Measurements from ENCODE around the gene RERGL.
"Not testable (repeated sequence)": the region's sequence is repeated elsewhere in the genome, so short reads cannot be mapped to it uniquely, and the experiment has no call there.

Gene RERGL, protein sequence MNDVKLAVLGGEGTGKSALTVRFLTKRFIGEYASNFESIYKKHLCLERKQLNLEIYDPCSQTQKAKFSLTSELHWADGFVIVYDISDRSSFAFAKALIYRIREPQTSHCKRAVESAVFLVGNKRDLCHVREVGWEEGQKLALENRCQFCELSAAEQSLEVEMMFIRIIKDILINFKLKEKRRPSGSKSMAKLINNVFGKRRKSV

DNA sequence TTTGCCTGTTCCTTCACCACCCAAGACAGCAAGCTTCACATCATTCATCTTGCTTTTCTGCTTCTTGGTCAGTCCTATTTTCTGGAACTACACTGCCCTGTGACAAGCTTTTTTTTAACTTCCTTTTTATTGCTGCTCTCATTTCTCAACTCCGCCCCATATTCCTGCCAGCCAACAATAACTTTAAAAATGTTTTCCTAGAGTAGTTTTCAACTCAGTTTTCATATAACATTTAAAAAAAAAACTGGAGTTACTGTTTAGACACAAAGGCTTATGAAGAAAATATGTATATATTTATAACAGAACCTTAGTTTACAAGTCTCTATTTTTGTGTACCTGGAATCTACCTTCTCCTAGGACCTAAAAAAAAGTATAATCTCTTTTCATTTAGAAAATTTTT lies at the start of gene RERGL:
TSS of gene RERGL (minus strand) at position 101 of the 400 bp plus-strand sequence. CDS start at position 48, 53 bp downstream.
- no peak for DNase-seq (ENCODE audit: low read depth in 2 of 2)

DNA sequence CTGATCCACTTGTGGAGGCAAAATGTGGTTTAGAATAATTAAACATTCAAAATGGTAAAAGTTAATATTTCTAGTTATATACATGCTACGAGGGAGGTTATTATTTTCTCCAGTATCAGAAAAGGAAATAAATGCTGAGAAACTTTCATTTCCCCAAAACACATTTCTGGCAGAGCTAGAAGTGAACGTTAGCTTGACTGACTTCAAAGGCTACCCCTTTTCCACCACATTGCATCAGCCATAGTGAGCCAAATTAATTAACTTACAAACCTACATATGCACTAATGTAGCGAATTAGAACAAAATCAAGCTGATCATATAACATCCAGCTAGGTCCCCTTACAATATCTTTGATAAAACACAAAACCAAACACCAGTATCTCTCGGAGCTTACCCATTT lies 49.3 kb upstream of the RERGL start:
- no peak for DNase-seq (ENCODE audit: low read depth in 2 of 2)

DNA sequence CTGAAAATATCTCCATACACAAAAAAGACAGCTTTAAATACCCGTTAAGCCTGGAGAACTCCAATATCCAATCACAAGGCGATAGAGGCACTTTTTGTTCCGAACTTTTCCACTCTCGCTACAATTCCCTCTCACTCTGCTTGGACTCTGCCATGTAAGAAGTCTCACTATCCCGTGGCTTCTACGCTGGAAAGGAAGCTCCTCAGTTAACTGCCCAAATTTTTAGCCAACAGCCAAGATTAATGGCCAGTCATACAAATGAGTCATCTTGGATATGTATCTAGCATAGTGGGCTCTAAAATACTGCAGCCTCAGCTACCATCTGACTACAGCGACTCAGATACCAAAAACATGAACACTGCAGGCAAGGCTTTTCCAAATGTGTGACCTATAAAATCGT lies 45.5 kb upstream of the RERGL start:
- no peak for DNase-seq (ENCODE audit: low read depth in 2 of 2)

DNA sequence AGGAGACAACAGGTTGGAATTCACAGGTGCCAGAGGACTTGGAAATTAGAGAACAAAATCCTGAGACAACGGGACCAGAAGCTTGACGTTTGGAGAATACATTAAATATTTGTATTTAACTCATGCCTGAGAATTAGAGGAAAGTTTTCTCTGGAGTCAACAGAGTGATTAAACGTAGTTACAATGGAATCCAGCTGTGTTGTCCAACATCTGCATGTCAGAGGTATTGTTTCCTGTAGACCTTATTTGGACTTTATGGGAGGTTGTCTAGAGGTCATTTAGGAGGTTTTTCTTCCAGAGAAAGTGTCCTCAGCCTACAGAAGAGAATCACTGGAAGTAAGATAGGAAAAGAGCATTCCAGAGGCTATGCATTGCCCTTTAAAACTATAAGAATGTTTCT lies 45.1 kb upstream of the RERGL start:
- no peak for DNase-seq (ENCODE audit: low read depth in 2 of 2)

DNA sequence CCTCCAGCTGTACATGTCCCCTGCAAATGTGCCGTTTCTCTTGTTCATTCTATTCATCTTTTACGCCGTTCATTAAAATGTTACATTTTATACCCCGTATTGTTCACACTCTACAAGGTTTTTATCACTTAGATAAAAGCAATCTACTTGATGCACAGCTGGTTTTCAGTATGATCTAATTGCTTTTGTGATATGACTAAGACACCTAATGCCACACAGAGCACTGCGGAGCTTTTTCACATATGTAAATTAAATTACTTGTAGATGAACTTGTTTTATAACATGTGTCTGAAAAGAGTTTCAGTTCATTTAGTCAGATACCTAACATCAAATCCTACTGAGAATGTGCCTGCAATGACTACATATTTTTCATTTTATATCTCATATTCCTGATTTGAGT lies 40.9 kb upstream of the RERGL start:
- DNase-seq (ENCODE audit: low read depth in 2 of 2) = no peak

DNA sequence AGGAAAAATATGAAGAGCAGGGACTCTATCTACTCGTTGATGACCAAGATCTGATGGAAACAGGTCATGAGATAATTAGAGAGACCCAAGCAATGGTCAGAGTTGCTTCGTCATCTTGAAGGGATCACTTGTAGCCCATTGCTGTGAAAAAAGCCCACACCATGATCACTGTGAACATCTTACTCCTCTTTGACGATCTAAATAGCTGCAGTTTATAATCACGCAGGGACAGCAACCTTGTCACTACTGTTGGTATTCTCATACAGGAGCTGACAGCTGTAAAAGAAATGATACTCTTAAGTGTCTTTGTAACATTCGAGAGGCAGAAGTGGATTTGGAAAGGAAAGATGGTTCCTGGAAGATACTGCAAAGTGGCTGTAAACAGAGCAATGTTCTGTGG lies 33.7 kb upstream of the RERGL start:
- DNase-seq (ENCODE audit: low read depth in 2 of 2) = no peak

DNA sequence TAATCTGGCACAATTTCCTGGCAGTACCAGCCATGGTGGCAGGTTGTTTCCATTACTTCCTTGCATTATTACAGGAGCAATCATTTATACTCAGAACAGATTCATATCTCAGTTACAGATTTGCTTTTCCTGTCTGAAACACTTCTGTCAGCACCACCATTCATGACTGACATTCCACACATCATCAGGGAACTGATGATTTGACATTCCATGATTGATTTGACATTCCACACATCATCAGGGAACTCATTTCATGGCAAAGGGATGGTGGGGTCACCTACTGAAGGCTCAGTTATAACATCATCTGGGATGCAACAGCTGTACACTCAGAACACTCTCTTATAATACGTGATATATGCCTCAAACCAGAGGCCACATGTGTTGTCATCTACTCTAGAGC lies 30.9 kb upstream of the RERGL start:
- DNase-seq (ENCODE audit: low read depth in 2 of 2) = no peak

DNA sequence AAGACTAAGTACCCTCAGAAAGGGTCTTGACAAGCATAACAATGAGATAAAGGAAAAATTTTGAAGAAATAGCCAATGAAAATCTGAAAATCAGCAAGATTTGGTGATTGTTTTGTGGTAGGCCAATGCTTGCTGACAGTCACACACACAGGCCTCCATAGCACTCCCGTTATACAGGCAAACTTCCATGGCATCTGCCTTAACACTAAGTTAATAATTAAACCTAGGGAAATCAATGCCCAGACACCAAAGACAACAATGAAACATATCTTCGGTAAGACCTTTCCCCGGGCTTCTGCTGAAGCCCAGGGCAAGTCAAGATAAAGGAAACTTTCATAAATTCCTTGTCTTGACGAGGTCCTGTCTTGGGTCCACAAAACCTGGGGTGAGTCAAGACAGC lies 18.6 kb upstream of the RERGL start:
- DNase-seq (ENCODE audit: low read depth in 2 of 2) = no peak

DNA sequence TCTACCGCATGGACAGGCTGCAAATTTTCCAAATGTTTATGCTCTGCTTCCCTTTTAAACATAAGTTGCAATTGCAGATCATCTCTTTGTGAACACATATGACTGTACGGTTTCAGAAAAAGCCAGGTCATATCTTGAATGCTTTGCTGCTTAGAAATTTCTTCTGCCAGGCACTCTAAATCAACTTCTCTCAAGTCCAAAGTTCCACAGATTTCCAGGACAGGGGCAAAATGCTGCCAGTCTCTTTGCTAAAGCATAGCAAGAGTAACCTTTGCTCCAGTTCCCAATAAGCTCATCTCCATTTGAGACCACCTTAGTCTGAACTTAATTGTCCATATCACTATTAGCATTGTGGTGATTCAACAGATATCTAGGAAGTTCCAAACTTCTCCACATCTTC lies 13.6 kb upstream of the RERGL start:
- DNase-seq (ENCODE audit: low read depth in 2 of 2) = no peak

DNA sequence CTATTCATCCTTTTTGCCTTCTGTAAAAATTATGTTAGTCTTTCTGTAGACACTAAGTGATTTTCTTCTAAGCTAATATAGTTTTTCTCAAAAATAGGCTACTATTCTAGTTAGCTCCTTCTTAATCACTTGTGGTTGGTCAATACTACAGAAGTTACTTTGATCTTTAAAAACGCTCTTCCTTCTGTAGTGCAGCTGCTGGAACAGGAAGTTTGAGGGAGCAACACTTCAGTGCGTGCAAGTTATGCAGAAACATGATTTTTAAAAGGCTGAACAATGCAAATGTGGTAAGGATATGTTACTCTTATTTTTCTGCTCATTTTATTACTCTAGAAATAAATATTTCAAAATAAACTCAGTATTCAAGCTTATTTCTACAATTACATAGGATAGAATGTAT lies 11.1 kb upstream of the RERGL start:
- DNase-seq (ENCODE audit: low read depth in 2 of 2) = no peak

DNA sequence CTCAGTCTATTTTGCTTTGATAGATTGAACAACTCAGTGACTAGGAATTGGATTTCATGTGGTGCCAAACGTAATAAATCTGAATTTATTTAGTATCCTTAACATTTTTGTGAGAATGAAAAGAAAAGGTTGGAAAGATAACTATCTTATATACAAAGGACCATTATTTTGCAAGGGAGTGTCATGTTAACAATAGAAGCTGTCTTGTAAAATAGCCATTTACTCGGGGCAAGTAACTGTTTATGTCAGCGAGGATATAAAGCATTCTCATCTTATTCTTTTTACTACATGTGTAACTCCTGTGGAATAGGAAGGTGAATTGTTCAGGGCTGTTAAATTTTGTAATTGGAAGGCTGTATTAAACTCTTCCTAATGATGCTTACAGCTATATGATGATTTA lies 5.9 kb downstream of the RERGL start:
- DNase-seq (ENCODE audit: low read depth in 2 of 2) = no peak

DNA sequence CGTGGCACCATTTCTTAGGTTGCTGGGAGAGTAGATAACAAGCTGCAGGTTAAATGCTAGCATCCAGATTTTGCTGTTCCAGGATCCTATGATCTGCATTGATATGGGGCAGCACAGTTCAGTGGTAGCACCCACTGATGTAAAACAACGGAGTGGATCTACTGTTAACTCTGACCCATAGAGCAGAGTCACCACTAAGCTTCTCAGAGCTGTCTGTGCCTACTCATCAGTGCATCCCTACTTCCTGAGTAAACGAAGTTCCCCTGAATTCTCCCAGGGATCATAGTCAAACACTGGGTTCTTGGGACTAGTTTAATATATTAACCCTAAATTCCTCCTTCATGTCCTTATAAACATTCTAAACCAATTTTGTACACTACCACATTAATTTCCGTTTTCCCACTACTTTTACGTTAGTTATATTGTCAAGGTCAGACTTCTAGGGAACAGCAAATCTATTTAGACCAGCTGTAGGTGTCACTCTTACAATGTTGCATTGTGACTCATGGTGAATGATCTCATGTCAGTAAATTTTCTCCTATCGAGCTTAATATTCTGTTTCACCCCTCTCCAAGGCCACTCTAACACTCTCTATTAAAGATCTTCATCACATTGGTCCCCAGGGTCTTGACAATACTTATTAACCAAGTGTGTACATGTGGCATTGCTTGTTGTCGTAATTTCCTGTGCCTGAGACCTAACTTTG lies 10.3 kb downstream of the RERGL start:
- no peak for DNase-seq (ENCODE audit: low read depth in 2 of 2)

DNA sequence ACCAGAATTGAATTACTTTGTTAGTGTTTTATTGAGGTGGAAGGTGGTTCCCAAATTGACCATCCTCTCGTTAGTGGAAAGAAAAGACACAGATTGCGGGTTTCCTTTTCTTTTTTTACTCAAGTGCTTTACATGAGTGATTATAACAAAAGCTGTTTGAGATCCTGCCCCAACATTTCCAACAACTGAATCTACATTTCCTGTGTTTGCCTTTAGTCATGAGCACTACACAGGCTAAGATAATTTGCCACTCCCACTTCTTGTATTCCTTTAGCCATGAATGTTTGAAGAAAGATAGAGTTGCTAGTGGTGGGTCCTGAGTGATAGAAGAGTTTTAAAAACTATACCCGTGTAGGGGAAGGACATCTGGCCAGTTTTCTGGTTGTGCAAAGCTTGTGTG lies 16.0 kb downstream of the RERGL start:
- no peak for DNase-seq (ENCODE audit: low read depth in 2 of 2)

DNA sequence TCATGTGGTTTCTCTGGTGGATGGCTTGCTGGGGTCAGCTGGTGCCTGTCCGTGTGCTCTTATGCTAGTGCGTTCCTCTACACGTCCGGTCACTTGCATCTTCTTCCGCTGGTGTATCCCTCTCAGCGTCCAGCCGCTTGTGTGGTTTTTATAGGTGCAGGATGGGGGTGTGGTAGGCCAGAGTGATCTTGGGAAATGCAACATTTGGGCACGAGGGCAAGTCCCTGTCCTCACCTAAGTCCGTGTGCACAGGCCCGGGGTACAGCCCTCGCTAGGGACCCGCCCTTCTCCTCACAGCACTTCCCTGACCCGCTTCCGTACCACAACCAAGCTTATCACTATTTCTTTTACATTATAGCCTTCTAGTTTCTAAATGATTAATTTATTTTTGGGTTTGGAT lies 17.3 kb downstream of the RERGL start:
- DNase-seq (ENCODE audit: low read depth in 2 of 2) = no peak

DNA sequence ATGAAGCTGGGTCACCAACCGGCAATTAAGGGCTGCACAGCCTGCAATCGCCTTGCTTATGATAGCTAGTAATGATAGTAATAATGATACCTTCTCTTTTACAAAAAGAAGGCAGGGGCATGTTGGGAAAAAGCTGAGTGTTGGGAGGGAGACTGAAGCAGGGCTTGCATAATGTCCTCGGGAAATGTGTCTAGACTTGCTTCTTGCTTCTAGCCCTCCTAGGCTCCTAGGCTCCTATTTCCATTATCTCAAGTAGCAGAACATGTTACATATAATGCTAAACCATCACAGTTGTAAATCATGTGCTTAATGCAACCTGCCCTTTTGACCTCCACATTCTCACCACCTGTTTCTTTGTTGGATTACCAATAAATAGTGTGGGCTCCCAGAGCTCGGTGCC lies 18.7 kb downstream of the RERGL start:
- no peak for DNase-seq (ENCODE audit: low read depth in 2 of 2)

DNA sequence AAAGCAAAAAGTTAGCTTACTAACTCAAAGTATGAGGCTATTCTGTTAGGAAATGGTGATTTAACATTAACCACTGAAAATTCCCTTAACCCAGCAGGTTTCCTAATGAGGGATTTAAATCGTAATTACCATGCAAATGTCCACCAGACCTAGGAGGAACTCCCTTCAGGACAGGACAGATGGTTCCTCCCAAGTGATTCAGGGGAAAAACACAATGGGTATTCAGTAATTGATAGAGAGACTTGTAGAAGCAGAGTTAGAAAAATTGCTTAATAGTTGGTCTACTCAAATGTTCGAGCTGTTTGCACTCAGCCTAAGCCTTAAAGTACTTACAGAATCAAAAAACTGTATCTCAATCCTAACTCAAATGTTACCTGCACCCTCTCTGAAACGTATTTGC lies 21.6 kb downstream of the RERGL start:
- no peak for DNase-seq (ENCODE audit: low read depth in 2 of 2)

DNA sequence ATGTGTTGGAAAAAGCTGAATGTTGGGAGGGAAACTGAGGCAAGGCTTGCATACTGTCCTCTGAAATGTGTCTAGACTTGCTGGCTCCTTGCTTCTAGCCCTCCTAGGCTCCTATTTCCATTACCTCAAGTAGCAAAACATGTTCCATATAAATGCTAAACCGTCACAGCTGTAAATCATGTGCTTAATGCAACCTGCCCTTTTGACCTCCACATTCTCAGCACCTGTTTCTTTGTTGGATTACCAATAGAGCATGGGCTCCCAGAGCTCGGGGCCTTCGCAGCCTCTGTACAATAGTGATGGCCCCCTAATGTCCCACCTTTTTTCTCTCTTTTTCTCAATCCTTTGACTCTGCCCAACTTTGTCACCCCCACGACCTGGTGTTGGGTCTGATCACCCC lies 23.3 kb downstream of the RERGL start:
- no peak for DNase-seq (ENCODE audit: low read depth in 2 of 2)

DNA sequence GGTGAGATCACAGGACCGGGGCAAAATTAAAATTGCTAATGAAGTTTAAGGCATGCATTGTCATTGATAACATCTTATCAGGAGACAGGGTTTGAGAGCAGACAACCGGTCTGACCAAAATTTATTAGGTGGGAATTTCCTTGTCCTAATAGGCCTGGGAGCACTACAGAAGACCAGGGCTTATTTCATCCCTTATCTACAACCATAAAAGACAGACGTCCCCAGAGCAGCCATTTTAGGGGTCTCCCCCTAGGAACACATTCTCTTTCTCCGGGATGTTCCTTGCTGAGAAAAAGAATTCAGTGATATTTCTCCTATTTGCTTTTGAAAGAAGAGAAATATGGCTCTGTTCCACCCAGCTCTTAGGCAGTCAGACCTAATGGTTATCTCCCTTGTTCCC lies 27.1 kb downstream of the RERGL start:
- DNase-seq (ENCODE audit: low read depth in 2 of 2) = not testable (repeated sequence)

DNA sequence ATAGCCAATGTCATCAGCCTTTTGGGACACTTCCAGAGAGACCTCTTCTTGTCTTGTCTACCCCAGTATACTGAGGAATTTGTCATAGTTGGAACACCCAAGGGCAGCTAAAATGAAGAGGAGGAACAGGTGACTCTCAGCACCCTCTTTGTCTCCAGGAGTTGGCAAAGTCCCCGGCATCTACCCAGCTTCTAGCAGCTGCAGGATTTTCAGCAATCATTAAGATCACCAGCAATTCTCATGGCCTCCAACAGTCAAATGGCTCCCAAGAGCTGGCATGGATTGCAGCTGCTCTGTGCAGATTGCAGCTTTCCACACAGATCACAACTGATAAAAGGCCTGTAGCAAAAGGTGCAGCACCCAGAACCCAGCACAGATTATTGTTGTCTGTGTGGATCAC lies 32.9 kb downstream of the RERGL start:
- no peak for DNase-seq (ENCODE audit: low read depth in 2 of 2)

DNA sequence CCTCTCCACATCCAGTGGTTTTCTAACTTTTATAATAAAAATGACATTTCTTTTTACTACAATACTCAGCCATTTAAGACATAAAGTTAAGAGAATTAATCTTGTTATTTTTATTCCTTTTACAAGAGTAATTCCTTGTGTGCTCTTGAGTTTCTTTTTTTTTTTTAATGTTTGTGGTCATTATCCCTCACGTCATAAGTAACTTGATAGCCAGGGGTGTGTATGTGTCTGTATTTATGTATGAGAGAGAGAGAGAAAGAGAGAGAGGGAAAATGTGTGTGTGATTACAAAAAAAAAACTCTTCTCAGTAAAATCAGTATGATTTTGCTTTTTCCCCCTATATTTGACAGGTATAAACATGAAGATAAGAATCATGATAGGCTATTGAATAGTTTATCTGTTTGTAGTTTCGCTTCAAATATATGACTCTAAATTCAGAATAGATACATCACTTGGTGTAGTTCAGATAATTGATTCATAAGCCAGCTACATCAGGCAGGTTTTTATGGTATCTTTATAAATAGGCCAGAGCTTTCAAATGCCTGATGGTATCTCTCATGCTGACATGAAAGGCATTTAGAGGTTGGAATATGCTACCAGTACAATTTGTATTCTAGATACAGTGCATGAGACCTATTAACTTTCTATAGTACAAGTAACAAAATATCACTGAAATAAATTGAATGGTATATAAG lies 34.9 kb downstream of the RERGL start:
- DNase-seq (ENCODE audit: low read depth in 2 of 2) = no peak

DNA sequence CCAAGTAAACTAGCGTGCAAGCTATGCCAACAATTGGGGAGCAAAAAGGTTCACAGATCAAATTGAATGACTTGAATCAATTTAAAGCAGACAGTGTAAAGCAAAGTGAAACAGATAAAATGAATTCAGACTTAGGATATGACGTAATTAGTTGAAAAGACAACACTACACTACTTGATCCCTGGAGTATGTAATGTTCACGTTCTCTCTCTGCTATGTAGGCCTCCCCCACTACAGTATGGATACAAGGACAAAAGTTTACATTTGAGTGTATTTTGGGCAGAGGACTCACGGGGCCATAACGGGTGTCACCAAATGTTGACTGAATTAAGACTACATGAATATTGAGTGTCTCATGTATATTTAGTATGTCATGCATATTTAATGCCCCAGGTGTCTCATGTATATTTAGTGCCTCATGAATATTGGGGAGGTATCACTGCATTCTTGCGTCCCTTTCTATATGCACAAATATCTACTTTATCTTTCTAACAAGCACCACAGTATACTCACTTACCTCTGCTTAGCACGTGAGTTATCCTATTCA lies 44.5 kb downstream of the RERGL start:
- DNase-seq (ENCODE audit: low read depth in 2 of 2) = no peak

DNA sequence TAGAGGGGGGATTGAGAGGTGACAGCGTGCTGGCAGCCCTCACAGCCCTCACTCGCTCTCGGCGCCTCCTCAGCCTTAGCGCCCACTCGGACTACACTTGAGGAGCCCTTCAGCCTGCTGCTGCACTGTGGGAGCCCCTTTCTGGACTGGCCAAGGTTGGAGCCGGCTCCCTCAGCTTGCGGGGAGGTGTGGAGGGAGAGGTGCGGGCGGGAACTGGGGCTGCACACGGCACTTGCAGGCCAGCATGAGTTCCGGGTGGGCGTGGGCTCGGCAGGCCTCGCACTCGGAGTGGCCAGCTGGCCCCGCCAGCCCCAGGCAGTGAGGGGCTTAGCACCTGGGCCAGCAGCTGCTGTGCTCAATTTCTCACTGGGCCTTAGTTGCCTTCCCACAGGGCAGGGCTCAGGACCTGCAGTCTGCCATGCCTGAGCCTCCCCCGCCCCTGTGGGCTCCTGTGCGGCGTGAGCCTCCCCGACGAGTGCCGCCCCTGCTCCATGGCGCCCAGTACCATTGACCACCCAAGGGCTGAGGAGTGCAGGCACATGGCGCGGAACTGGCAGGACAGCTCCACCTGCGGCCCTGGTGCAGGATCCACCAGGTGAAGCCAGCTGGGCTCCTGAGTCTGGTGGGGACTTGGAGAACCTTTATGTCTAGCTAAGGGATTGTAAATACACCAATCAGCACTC lies 49.8 kb downstream of the RERGL start:
- not testable (repeated sequence) for DNase-seq (ENCODE audit: low read depth in 2 of 2)

Measured in activated CD4-positive, alpha-beta T cell treated with anti-CD3 and anti-CD28 coated beads for 24 hours (primary cell).